Measurements from ENCODE around the gene PDE6A. TPM values are rescaled to one million over a fixed set of nuclear protein-coding genes. Genes with fewer than 3 reads are reported as not detected.

The PDE6A gene
- total RNA-seq, 1 donor from 2014 or later, result 0.25 TPM

- no peak overlapping the region for H3K27ac ChIP-seq
- H3K4me1 ChIP-seq, result no peaks in the 10 kb centered on the region
- DNase-seq (ENCODE audit: extremely low spot score in 2 of 2), result no peak
- no peak for TF ChIP-seq POLR2AphosphoS5 (IDR thresholded peaks at IDR 0.05; ENCODE audit: insufficient read depth in 1 of 2, low read depth in 1 of 2)
- no peak for TF ChIP-seq CTCF (IDR thresholded peaks at IDR 0.05)
- no peak for TF ChIP-seq POLR2A (IDR thresholded peaks at IDR 0.05)
- no peaks in the 10 kb centered on the region for H3K27me3 ChIP-seq
- no peak overlapping the region for H3K4me3 ChIP-seq
- no peaks in the 10 kb centered on the region for H3K36me3 ChIP-seq
- intact Hi-C loops (cut with DNase I), result loop anchor here (10.0 kb wide), 1 partner anchor 152 kb away; no protein-coding TSS in a partner anchor
- no peaks in the 10 kb centered on the region for H3K9me3 ChIP-seq
Measured at GRCh38 chr5:149833116-149833827, 111.3 kb downstream of the PDE6A start.

DNA sequence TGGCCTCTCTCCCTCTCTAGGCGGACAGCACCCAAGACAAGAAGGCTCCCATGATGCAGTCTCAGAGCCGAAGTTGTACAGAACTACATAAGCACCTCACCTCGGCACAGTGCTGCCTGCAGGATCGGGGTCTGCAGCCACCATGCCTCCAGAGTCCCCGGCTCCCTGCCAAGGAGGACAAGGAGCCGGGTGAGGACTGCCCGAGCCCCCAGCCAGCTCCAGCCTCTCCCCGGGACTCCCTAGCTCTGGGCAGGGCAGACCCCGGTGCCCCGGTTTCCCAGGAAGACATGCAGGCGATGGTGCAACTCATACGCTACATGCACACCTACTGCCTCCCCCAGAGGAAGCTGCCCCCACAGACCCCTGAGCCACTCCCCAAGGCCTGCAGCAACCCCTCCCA is 112.0 kb downstream of the PDE6A start:
- TF ChIP-seq CTCF (IDR thresholded peaks at IDR 0.05) (no peak), POLR2A (IDR thresholded peaks at IDR 0.05) (no peak), POLR2AphosphoS5 (IDR thresholded peaks at IDR 0.05; ENCODE audit: insufficient read depth in 1 of 2, low read depth in 1 of 2) (no peak)
- intact Hi-C loops (cut with DNase I), result loop anchor here (10.0 kb wide), 1 partner anchor 152 kb away; no protein-coding TSS in a partner anchor
- DNase-seq (ENCODE audit: extremely low spot score in 2 of 2), result no peak
- Histone ChIP-seq H3K27me3 (no peaks in the 10 kb centered on the region), H3K27ac (no peak overlapping the region), H3K9me3 (no peaks in the 10 kb centered on the region), H3K36me3 (no peaks in the 10 kb centered on the region), H3K4me3 (no peak overlapping the region), H3K4me1 (no peaks in the 10 kb centered on the region)

DNA sequence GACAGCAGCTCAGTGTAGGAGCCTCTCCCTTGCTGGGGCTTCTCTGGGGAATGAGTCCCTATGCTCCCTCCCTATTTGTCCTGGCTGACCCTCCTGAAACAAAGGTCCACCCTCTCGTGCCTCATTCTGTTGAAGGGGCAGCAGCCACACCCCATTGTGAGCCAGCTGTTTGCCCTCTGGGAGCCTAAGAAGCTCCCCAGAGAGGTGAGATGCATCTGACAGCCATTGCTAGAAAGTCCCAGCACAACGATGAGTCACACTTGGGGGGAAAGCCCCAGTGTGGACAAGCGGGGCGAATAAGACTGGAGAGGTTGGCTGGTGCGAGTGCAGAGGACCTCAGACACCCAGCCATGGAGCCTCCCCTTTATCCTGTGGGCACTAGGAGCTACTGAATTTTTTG is 113.1 kb downstream of the PDE6A start:
- H3K4me3 ChIP-seq, result no peak overlapping the region
- no peak for DNase-seq (ENCODE audit: extremely low spot score in 2 of 2)
- H3K9me3 ChIP-seq, result no peaks in the 10 kb centered on the region
- no peaks in the 10 kb centered on the region for H3K36me3 ChIP-seq
- TF ChIP-seq POLR2A (IDR thresholded peaks at IDR 0.05), result no peak
- no peak for TF ChIP-seq CTCF (IDR thresholded peaks at IDR 0.05)
- TF ChIP-seq POLR2AphosphoS5 (IDR thresholded peaks at IDR 0.05; ENCODE audit: insufficient read depth in 1 of 2, low read depth in 1 of 2), result no peak
- H3K27me3 ChIP-seq, result no peaks in the 10 kb centered on the region
- H3K27ac ChIP-seq, result no peak overlapping the region
- intact Hi-C loops (cut with DNase I), result loop anchor here (10.0 kb wide), 1 partner anchor 153 kb away; no protein-coding TSS in a partner anchor
- H3K4me1 ChIP-seq, result no peaks in the 10 kb centered on the region

GRCh38 chr5:149830579-149830978 is 114.0 kb downstream of the PDE6A start:
- H3K36me3 ChIP-seq, result no peaks in the 10 kb centered on the region
- no peak for DNase-seq (ENCODE audit: extremely low spot score in 2 of 2)
- intact Hi-C loops (cut with DNase I), result loop anchor here (10.0 kb wide), 1 partner anchor 154 kb away; no protein-coding TSS in a partner anchor
- H3K27me3 ChIP-seq, result no peaks in the 10 kb centered on the region
- no peak overlapping the region for H3K27ac ChIP-seq
- TF ChIP-seq CTCF (IDR thresholded peaks at IDR 0.05), result no peak
- TF ChIP-seq POLR2AphosphoS5 (IDR thresholded peaks at IDR 0.05; ENCODE audit: insufficient read depth in 1 of 2, low read depth in 1 of 2), result no peak
- no peak for TF ChIP-seq POLR2A (IDR thresholded peaks at IDR 0.05)
- no peak overlapping the region for H3K4me3 ChIP-seq
- no peaks in the 10 kb centered on the region for H3K9me3 ChIP-seq
- peaks cover 8% of the 10 kb centered on the region for H3K4me1 ChIP-seq

DNA sequence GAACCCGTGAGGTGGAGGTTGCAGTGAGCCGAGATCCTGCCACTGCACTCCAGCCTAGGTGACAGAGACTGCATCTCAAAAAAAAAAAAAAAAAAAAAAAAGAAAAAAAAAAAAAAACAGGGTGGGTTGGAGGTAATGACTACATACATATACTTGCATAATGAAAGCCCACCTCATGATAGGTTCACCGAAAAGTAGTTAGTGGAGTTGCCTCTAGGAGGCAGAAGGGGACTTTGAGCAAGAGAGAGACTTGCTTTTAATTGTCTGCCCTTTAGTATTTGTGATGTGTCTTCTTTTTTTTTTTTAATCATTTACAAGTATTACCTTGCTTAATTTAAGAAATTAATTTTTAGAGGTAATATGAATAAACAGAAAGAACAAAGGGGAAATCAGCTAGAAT is 114.6 kb downstream of the PDE6A start:
- TF ChIP-seq POLR2AphosphoS5 (IDR thresholded peaks at IDR 0.05; ENCODE audit: insufficient read depth in 1 of 2, low read depth in 1 of 2) (no peak), CTCF (IDR thresholded peaks at IDR 0.05) (no peak), POLR2A (IDR thresholded peaks at IDR 0.05) (no peak)
- Histone ChIP-seq H3K9me3 (no peaks in the 10 kb centered on the region), H3K4me1 (peaks cover 9% of the 10 kb centered on the region), H3K27me3 (no peaks in the 10 kb centered on the region), H3K4me3 (no peak overlapping the region), H3K36me3 (no peaks in the 10 kb centered on the region), H3K27ac (no peak overlapping the region)
- intact Hi-C loops (cut with DNase I), result loop anchor here (10.0 kb wide), 1 partner anchor 155 kb away; no protein-coding TSS in a partner anchor
- DNase-seq (ENCODE audit: extremely low spot score in 2 of 2), result no peak
